Activated naive CD8-positive, alpha-beta T cell treated with anti-CD3 and anti-CD28 coated beads for 36 hours (primary cell): ENCODE results near the gene OR6Y1. TPM values are rescaled to one million over a fixed set of nuclear protein-coding genes. Genes with fewer than 3 reads are reported as not detected.

Experiments
- DNase-seq: peaks from one replicate; pipeline ENCODE4 v3.0.0; 2021
- H3K27ac Mint-ChIP-seq: one replicate; pipeline ENCODE4 v1.8.0; 2022; ENCODE audit warnings: mild to moderate bottlenecking, moderate library complexity, mixed read lengths
- H3K27me3 Mint-ChIP-seq: one replicate; pipeline ENCODE4 v1.8.0; 2022; ENCODE audit warnings: mild to moderate bottlenecking, mixed read lengths
- H3K36me3 Mint-ChIP-seq: one replicate; pipeline ENCODE4 v1.8.0; 2021; ENCODE audit warnings: mild to moderate bottlenecking, mixed read lengths
- H3K4me1 Mint-ChIP-seq: one replicate; pipeline ENCODE4 v1.8.0; 2021; ENCODE audit warnings: mixed read lengths
- H3K4me3 Mint-ChIP-seq: one replicate; pipeline ENCODE4 v1.8.0; 2022; ENCODE audit warnings: mild to moderate bottlenecking, moderate library complexity, mixed read lengths
- H3K9me3 Mint-ChIP-seq: one replicate; pipeline ENCODE4 v1.8.0; 2022; ENCODE audit warnings: mixed read lengths
- total RNA-seq, 2 experiments: library from RNA; stranded (reverse); gene quantifications; one replicate each; pipeline ENCODE4 v1.2.3, GENCODE V29; 2021

OR6Y1 gene
- not detected for total RNA-seq

- no peak for DNase-seq
- no peak within 1 kb of the TSS for H3K4me3 Mint-ChIP-seq
- H3K9me3 Mint-ChIP-seq: no peaks in the 10 kb centered on the region
- no peak within 1 kb of the TSS for H3K27ac Mint-ChIP-seq
- peaks cover 13% of the 10 kb centered on the region for H3K27me3 Mint-ChIP-seq
- no peaks in the 10 kb centered on the region for H3K36me3 Mint-ChIP-seq
- no peaks in the 10 kb centered on the region for H3K4me1 Mint-ChIP-seq
Measured at GRCh38 chr1:158554352-158554751, at the start of gene OR6Y1. OR6Y1 (minus strand) TSS chr1:158554405; CDS start chr1:158548105, 6,300 bp downstream.

- no peaks in the 10 kb centered on the region for H3K4me1 Mint-ChIP-seq
- DNase-seq: no peak
- H3K36me3 Mint-ChIP-seq: no peaks in the 10 kb centered on the region
- no peak overlapping the region for H3K4me3 Mint-ChIP-seq
- no peak overlapping the region for H3K27ac Mint-ChIP-seq
- peaks cover 14% of the 10 kb centered on the region for H3K27me3 Mint-ChIP-seq
- H3K9me3 Mint-ChIP-seq: peaks cover 20% of the 10 kb centered on the region
Measured at GRCh38 chr1:158600735-158601134, 46.5 kb upstream of the OR6Y1 start.

GRCh38 chr1:158586942-158587341, 32.7 kb upstream of the OR6Y1 start:
- H3K27ac Mint-ChIP-seq: no peak overlapping the region
- no peaks in the 10 kb centered on the region for H3K4me1 Mint-ChIP-seq
- peaks cover 3% of the 10 kb centered on the region for H3K27me3 Mint-ChIP-seq
- H3K4me3 Mint-ChIP-seq: no peak overlapping the region
- H3K36me3 Mint-ChIP-seq: no peaks in the 10 kb centered on the region
- no peak for DNase-seq
- peaks cover 7% of the 10 kb centered on the region for H3K9me3 Mint-ChIP-seq

DNA sequence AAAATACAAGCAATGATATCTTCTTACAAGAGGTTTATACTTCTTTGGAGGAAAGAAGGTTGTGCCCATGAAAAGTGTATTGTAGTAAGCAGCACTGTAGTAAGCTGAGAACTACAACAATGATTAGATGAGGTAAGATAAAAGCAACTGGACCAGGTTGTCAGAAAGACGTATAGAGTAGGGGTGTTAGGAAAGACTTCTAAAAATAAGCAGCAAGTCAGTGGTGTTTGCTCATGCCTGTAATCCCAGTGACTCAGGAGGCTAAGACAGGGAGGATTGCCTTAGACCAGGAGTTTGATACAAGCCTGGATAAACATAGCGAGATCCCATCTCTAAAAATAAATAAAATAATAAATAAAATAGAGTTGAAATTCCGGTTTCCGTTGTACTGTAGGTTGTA, 29.8 kb upstream of the OR6Y1 start:
- Mint-ChIP-seq H3K27me3 (no peaks in the 10 kb centered on the region), H3K4me3 (no peak overlapping the region), H3K27ac (no peak overlapping the region), H3K36me3 (no peaks in the 10 kb centered on the region), H3K4me1 (no peaks in the 10 kb centered on the region), H3K9me3 (peaks cover 7% of the 10 kb centered on the region)
- DNase-seq: no peak

DNA sequence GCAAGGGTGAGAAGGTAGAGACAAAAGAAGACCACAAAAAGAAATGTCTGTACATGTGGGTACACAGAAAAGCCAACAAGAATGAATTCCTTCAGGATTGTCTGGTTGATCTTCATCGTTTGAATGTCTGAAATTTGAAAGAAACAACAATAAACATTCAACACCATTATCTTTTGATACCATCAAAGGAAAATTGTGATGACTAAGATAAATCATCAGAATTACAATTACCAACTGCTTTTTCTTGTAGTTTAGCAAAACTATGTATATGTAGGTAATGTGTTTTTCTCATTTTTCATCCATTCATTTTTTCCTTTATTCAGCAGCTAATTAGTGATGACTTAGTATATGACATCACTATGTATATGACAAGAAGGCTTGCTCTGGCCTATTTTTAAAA, 25.5 kb upstream of the OR6Y1 start, which contains the start of gene OR10X1:
Gene OR10X1 (minus strand): TSS at position 167 of the 400 bp plus-strand sequence. CDS start 0 bp downstream, at position 167.
- Mint-ChIP-seq H3K36me3 (no peaks in the 10 kb centered on the region), H3K27ac (no peak within 1 kb of the TSS), H3K27me3 (peaks cover 3% of the 10 kb centered on the region), H3K4me3 (no peak within 1 kb of the TSS), H3K9me3 (no peaks in the 10 kb centered on the region), H3K4me1 (no peaks in the 10 kb centered on the region)
- DNase-seq: no peak

- DNase-seq: no peak
- H3K27me3 Mint-ChIP-seq: peaks cover 7% of the 10 kb centered on the region
- H3K9me3 Mint-ChIP-seq: no peaks in the 10 kb centered on the region
Measured at GRCh38 chr1:158577561-158577960, 23.4 kb upstream of the OR6Y1 start.

GRCh38 chr1:158572226-158572625, 18.0 kb upstream of the OR6Y1 start:
- Mint-ChIP-seq H3K4me3 (no peak overlapping the region), H3K27ac (no peak overlapping the region), H3K4me1 (no peaks in the 10 kb centered on the region), H3K27me3 (peaks cover 11% of the 10 kb centered on the region), H3K36me3 (no peaks in the 10 kb centered on the region), H3K9me3 (no peaks in the 10 kb centered on the region)
- DNase-seq: no peak

More at GRCh38 chr1:158577561-158577960, 23.4 kb upstream of the OR6Y1 start:
- Mint-ChIP-seq H3K4me1 (no peaks in the 10 kb centered on the region), H3K4me3 (no peak overlapping the region), H3K27ac (no peak overlapping the region), H3K36me3 (no peaks in the 10 kb centered on the region)

GRCh38 chr1:158570480-158570879, 16.3 kb upstream of the OR6Y1 start, which contains the start of gene OR6P1:
OR6P1 (minus strand) TSS chr1:158570580; CDS start chr1:158563604, 6,976 bp downstream.
- Mint-ChIP-seq H3K27ac (no peak within 1 kb of the TSS), H3K9me3 (no peaks in the 10 kb centered on the region)

GRCh38 chr1:158564608-158565007, 10.4 kb upstream of the OR6Y1 start:
- Mint-ChIP-seq H3K27ac (no peak overlapping the region), H3K4me3 (no peak overlapping the region), H3K9me3 (no peaks in the 10 kb centered on the region), H3K4me1 (no peaks in the 10 kb centered on the region), H3K27me3 (peaks cover 16% of the 10 kb centered on the region), H3K36me3 (no peaks in the 10 kb centered on the region)
- DNase-seq: no peak

More at GRCh38 chr1:158570480-158570879, 16.3 kb upstream of the OR6Y1 start, which contains the start of gene OR6P1:
- no peaks in the 10 kb centered on the region for H3K36me3 Mint-ChIP-seq
- no peak within 1 kb of the TSS for H3K4me3 Mint-ChIP-seq
- no peaks in the 10 kb centered on the region for H3K4me1 Mint-ChIP-seq
- peaks cover 14% of the 10 kb centered on the region for H3K27me3 Mint-ChIP-seq
- DNase-seq: no peak

- no peak overlapping the region for H3K27ac Mint-ChIP-seq
- no peaks in the 10 kb centered on the region for H3K36me3 Mint-ChIP-seq
- H3K27me3 Mint-ChIP-seq: peaks cover 16% of the 10 kb centered on the region
Measured at GRCh38 chr1:158563853-158564252, 9.6 kb upstream of the OR6Y1 start.

GRCh38 chr1:158559696-158560095, 5.5 kb upstream of the OR6Y1 start:
- Mint-ChIP-seq H3K27ac (no peak overlapping the region), H3K27me3 (peaks cover 9% of the 10 kb centered on the region), H3K36me3 (no peaks in the 10 kb centered on the region), H3K4me1 (no peaks in the 10 kb centered on the region), H3K4me3 (no peak overlapping the region), H3K9me3 (no peaks in the 10 kb centered on the region)
- DNase-seq: no peak

More at GRCh38 chr1:158563853-158564252, 9.6 kb upstream of the OR6Y1 start:
- DNase-seq: no peak
- no peaks in the 10 kb centered on the region for H3K9me3 Mint-ChIP-seq
- no peaks in the 10 kb centered on the region for H3K4me1 Mint-ChIP-seq
- H3K4me3 Mint-ChIP-seq: no peak overlapping the region

DNA sequence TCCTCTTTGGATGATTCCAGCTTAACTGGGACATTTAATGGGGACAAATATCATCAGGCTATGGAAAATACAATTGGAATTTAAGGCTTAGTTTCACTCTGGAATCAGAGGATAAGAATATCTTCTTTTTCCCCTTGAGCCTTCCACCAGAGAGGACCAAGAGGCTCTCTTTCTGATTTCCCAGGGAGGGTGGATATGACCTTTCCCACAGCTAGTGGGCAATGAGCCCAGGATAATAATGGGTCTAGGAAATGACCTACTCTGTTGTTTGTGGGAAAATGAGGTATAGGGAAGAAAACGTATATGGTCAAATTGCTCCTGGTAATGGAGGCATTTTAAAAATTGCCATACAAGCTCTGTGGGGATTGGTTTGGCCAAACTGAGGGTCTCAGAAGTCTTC, 1.9 kb downstream of the OR6Y1 start:
- Mint-ChIP-seq H3K4me3 (no peak overlapping the region), H3K36me3 (no peaks in the 10 kb centered on the region), H3K27me3 (peaks cover 21% of the 10 kb centered on the region), H3K9me3 (no peaks in the 10 kb centered on the region), H3K4me1 (no peaks in the 10 kb centered on the region), H3K27ac (no peak overlapping the region)
- DNase-seq: no peak

GRCh38 chr1:158547533-158547932, 6.7 kb downstream of the OR6Y1 start:
- no peak overlapping the region for H3K27ac Mint-ChIP-seq
- no peaks in the 10 kb centered on the region for H3K36me3 Mint-ChIP-seq
- no peak for DNase-seq
- peaks cover 20% of the 10 kb centered on the region for H3K27me3 Mint-ChIP-seq
- H3K4me3 Mint-ChIP-seq: no peak overlapping the region
- H3K9me3 Mint-ChIP-seq: no peaks in the 10 kb centered on the region
- no peaks in the 10 kb centered on the region for H3K4me1 Mint-ChIP-seq

GRCh38 chr1:158537609-158538008, 16.6 kb downstream of the OR6Y1 start:
- Mint-ChIP-seq H3K27ac (no peak overlapping the region), H3K4me3 (no peak overlapping the region), H3K4me1 (no peaks in the 10 kb centered on the region), H3K27me3 (no peaks in the 10 kb centered on the region), H3K9me3 (no peaks in the 10 kb centered on the region), H3K36me3 (no peaks in the 10 kb centered on the region)
- no peak for DNase-seq

- Mint-ChIP-seq H3K27me3 (no peaks in the 10 kb centered on the region), H3K36me3 (no peaks in the 10 kb centered on the region), H3K4me1 (no peaks in the 10 kb centered on the region), H3K9me3 (no peaks in the 10 kb centered on the region), H3K4me3 (no peak overlapping the region), H3K27ac (no peak overlapping the region)
- DNase-seq: no peak
Measured at GRCh38 chr1:158534496-158534895, 19.7 kb downstream of the OR6Y1 start.

- Mint-ChIP-seq H3K9me3 (peaks cover 8% of the 10 kb centered on the region), H3K27ac (no peak overlapping the region), H3K36me3 (no peaks in the 10 kb centered on the region), H3K4me1 (no peaks in the 10 kb centered on the region), H3K4me3 (no peak overlapping the region), H3K27me3 (peaks cover 20% of the 10 kb centered on the region)
- DNase-seq: no peak
Measured at GRCh38 chr1:158527190-158527815, 26.9 kb downstream of the OR6Y1 start.
